Calu3 (cell line): ENCODE results near the gene MRGPRX2. TPM values are rescaled to one million over a fixed set of nuclear protein-coding genes. Genes with fewer than 3 reads are reported as not detected.

Experiments
- BruUV-seq: library from RNA; stranded (reverse); fragments of 400-500 nt; replicated peaks from 2 replicates; lab custom pipeline; 2021; lab: Mats Ljungman, UMichigan
- CTCF ChIA-PET: fragments of 300-600 bp; sonication (Branson Sonifier 250); formaldehyde crosslinking; loops from one replicate; lab custom pipeline; 2022; ENCODE audit warnings: antibody characterized with exemption; lab: Charles Lee
- DNase-seq: peaks from one replicate; pipeline ENCODE4 v3.0.0; 2022
- H3K27ac Mint-ChIP-seq: one replicate; pipeline ENCODE4 v1.8.0; 2022; ENCODE audit warnings: mixed read lengths; ENCODE audit not compliant: unreplicated experiment
- H3K27me3 Mint-ChIP-seq: one replicate; pipeline ENCODE4 v1.8.0; 2022; ENCODE audit warnings: mixed read lengths; ENCODE audit not compliant: unreplicated experiment
- H3K36me3 Mint-ChIP-seq: one replicate; pipeline ENCODE4 v1.8.0; 2022; ENCODE audit warnings: mild to moderate bottlenecking, moderate library complexity, mixed read lengths; ENCODE audit not compliant: insufficient read depth, unreplicated experiment
- H3K4me1 Mint-ChIP-seq: one replicate; pipeline ENCODE4 v1.8.0; 2022; ENCODE audit warnings: mild to moderate bottlenecking, low read depth, mixed read lengths; ENCODE audit not compliant: unreplicated experiment
- H3K4me3 Mint-ChIP-seq: one replicate; pipeline ENCODE4 v1.8.0; 2022; ENCODE audit warnings: mild to moderate bottlenecking, low read depth, moderate library complexity, mixed read lengths; ENCODE audit not compliant: unreplicated experiment
- H3K9me3 Mint-ChIP-seq: one replicate; pipeline ENCODE4 v1.8.0; 2022; ENCODE audit warnings: low read depth, mixed read lengths; ENCODE audit not compliant: unreplicated experiment
- CTCF ChIP-seq: fragments of 200-600 bp; IDR thresholded peaks from one replicate; pipeline ENCODE4 v1.8.0; 2022; ENCODE audit warnings: antibody characterized with exemption; ENCODE audit not compliant: unreplicated experiment
- intact Hi-C: fragments of 100-400 bp; cut with micrococcal nuclease; formaldehyde crosslinking; loops from one replicate; pipeline ENCODE4 v1.10.0; 2022; ENCODE audit not compliant: unreplicated experiment
- total RNA-seq: library from RNA; stranded (reverse); gene quantifications from 2 replicates; pipeline ENCODE4 v1.2.3, GENCODE V29; 2022

Gene MRGPRX2
- total RNA-seq, 1 experiment from 2014 or later: not detected

GRCh38 chr11:19012636-19013035 lies 47.9 kb downstream of the MRGPRX2 start:
- intact Hi-C loops: no loop called here
- H3K27me3 Mint-ChIP-seq: peaks cover 46% of the 10 kb centered on the region

More at GRCh38 chr11:19012636-19013035, 47.9 kb downstream of the MRGPRX2 start:
- no peak overlapping the region for H3K4me3 Mint-ChIP-seq
- peaks cover 17% of the 10 kb centered on the region for H3K4me1 Mint-ChIP-seq
- no peak for DNase-seq
- CTCF ChIA-PET: no interaction called here
- H3K9me3 Mint-ChIP-seq: no peaks in the 10 kb centered on the region
- no peak for TF ChIP-seq CTCF
- H3K27ac Mint-ChIP-seq: no peak overlapping the region
- no TSS peak for BruUV-seq
- H3K36me3 Mint-ChIP-seq: no peaks in the 10 kb centered on the region

Other genes starting within 250 kb of the MRGPRX2 start
- gene MRGPRX1, start 121.3 kb downstream of the MRGPRX2 start, total RNA-seq: not detected in 2 replicates
- 22.4 and 26.8 TPM in 2 replicates for gene ZDHHC13, start 56.5 kb upstream of the MRGPRX2 start, total RNA-seq
- gene CSRP3, start 141.3 kb upstream of the MRGPRX2 start, total RNA-seq: not detected in 2 replicates
- 14.9 and 19.7 TPM in 2 replicates for gene E2F8, start 180.2 kb upstream of the MRGPRX2 start, total RNA-seq